Lower leg skin (tissue), 4 donors: ENCODE data around the gene PLEKHA4. TPM values are rescaled to one million over a fixed set of nuclear protein-coding genes. Genes with fewer than 3 reads are reported as not detected.
A peak's percentile ranks its signal among the peaks of the same experiment; 100 is the strongest.
"Not testable (repeated sequence)": the region's sequence is repeated elsewhere in the genome, so short reads cannot be mapped to it uniquely, and the experiment has no call there.

Experiments
- DNase-seq, 2 donors: peaks; one replicate each; pipeline ENCODE4 v3.0.0-alpha.2; 2019; ENCODE audit warnings: low spot score in 2 of 2
- H3K4me3 ChIP-seq: fragments of 200-600 bp; sonication (generic); 2 replicates; pipeline ENCODE4 v1.5.1; 2017; ENCODE audit warnings: mild to moderate bottlenecking, low read depth; ENCODE audit not compliant: poor library complexity, severe bottlenecking
- POLR2A ChIP-seq, 2 donors: fragments of 450-650 bp; IDR thresholded peaks; one replicate each; pipeline ENCODE4 v1.6.1; 2016 to 2017; ENCODE audit warnings: antibody characterized with exemption in 2 of 2, mild to moderate bottlenecking in 1 of 2, moderate library complexity in 1 of 2
- WGBS, 2 donors: methylation state at CpG; one replicate each; pipeline ENCODE4 v1.1.5; 2018; 5-methylcytosine and 5-hydroxymethylcytosine counted together
- intact Hi-C: fragments of 100-400 bp; cut with DNase I; formaldehyde crosslinking; loops from one replicate; pipeline ENCODE4 v1.15.0; 2023; ENCODE audit warnings: low total_unique reads
- total RNA-seq, 4 donors: library from RNA; depleted of rRNA; stranded (reverse); fragments of >200 nt; gene quantifications; one replicate each; pipeline ENCODE4 v1.1.0, GENCODE V29; 2016
- TF ChIP-seq, protein P1 (sequence below), 3 donors: fragments of 450-650 bp; IDR thresholded peaks; one replicate each; pipeline ENCODE4 v1.5.1; 2016; ENCODE audit warnings: antibody characterized with exemption in 3 of 3, mild to moderate bottlenecking in 3 of 3, moderate library complexity in 2 of 3

Gene PLEKHA4
- total RNA-seq, 4 donors from 2014 or later = 2.9 to 7.2 (median 6.3) TPM

DNA sequence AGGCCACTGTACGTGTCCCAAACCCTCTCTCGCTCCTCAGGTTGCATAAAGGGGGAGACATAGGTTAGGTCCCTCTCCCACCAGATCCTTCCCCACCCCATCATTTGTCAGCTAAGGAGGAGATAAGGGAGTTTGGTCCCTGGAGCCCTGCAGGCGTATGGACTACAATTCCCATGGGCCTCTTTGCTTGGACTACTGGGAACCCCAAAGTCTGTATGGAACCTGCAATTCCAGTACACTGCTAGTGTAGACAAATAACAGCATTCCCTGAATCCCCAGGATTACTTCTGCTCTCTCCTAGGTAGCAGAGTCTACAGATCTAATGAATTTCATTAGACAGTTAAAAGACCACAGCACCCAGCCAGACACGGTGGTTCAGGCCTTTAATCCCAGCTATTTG is 16.1 kb downstream of the PLEKHA4 start:
- WGBS, 2 donors = 91 to 95% methylated on average over 4 of the region's 4 CpGs
- no peak overlapping the region for H3K4me3 ChIP-seq
- intact Hi-C loops = no loop called here
- DNase-seq = no peak
- TF ChIP-seq, protein P1, sequence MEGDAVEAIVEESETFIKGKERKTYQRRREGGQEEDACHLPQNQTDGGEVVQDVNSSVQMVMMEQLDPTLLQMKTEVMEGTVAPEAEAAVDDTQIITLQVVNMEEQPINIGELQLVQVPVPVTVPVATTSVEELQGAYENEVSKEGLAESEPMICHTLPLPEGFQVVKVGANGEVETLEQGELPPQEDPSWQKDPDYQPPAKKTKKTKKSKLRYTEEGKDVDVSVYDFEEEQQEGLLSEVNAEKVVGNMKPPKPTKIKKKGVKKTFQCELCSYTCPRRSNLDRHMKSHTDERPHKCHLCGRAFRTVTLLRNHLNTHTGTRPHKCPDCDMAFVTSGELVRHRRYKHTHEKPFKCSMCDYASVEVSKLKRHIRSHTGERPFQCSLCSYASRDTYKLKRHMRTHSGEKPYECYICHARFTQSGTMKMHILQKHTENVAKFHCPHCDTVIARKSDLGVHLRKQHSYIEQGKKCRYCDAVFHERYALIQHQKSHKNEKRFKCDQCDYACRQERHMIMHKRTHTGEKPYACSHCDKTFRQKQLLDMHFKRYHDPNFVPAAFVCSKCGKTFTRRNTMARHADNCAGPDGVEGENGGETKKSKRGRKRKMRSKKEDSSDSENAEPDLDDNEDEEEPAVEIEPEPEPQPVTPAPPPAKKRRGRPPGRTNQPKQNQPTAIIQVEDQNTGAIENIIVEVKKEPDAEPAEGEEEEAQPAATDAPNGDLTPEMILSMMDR (IDR thresholded peaks at IDR 0.05) = no peak
- no peak for TF ChIP-seq POLR2A (IDR thresholded peaks at IDR 0.05)

DNA sequence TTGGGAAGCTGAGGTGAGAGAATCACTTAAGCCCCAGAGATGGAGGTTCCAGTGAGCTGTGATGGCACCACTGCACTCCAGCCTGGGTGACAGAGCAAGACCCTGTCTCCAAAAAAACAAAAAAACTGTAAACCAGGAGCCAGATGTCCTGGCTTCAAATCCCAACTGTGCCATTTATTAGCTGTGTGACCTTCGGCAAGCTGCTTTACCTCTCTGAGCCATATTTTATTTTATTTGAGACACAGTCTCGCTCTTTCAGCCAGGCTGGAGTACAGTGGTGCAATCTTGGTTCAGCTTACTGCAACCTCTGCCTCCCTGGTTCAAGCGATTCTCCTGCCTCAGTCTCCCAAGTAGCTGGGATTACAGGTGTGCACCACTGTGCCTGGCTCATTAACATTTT is 21.8 kb downstream of the PLEKHA4 start:
- intact Hi-C loops, DNase-seq, H3K4me3 ChIP-seq: not testable (repeated sequence)
- WGBS, 2 donors = 92 to 97% methylated on average over 3 of the region's 3 CpGs

DNA sequence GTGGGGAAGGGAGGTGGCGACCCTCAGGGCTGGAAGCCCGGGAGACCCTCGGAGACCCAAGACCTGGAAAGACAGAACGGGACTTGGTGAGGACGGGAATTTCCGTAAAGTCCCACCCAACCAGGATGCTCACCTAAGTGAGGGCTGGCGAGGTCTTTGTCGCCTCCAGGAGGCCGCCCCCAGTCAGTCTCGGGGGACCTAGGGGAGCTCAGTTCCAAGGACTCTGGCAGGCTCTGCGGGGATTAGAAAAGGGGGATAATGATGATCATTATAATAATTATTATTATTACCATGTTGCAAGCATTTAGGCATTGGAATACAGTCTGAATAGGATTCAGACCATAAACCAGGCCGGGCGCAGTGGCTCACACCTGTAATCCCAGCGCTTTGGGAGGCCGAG is 23.0 kb downstream of the PLEKHA4 start:
- no peak for DNase-seq
- TF ChIP-seq, protein P1 (IDR thresholded peaks at IDR 0.05) = no peak
- TF ChIP-seq POLR2A (IDR thresholded peaks at IDR 0.05) = no peak
- WGBS, 2 donors = 91 to 93% methylated on average over 15 of the region's 15 CpGs
- no peak overlapping the region for H3K4me3 ChIP-seq
- intact Hi-C loops = no loop called here

DNA sequence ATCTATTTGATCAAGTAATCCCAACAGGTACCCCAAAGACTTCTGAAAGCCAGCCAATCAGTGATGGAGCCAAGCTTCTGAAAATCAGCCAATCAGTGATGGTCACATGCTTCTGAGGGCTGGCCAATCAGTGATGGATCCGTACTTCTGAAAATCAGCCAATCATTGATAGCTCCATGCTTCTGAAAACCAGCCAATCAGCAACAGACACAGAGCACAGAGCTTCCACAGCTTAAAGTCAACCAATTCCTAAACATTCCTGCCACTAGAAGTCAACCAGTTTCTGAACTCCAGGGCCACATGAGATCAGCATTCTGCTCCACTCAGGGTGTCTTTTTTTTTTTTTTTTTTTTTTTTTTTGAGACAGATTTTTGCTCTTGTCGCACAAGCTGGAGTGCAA is 23.9 kb downstream of the PLEKHA4 start:
- WGBS, 2 donors = 82 to 89% methylated on average over 2 of the region's 2 CpGs
- no peak for TF ChIP-seq POLR2A (IDR thresholded peaks at IDR 0.05)
- TF ChIP-seq, protein P1 (IDR thresholded peaks at IDR 0.05) = no peak
- H3K4me3 ChIP-seq = no peak overlapping the region
- intact Hi-C loops = no loop called here
- DNase-seq = no peak

DNA sequence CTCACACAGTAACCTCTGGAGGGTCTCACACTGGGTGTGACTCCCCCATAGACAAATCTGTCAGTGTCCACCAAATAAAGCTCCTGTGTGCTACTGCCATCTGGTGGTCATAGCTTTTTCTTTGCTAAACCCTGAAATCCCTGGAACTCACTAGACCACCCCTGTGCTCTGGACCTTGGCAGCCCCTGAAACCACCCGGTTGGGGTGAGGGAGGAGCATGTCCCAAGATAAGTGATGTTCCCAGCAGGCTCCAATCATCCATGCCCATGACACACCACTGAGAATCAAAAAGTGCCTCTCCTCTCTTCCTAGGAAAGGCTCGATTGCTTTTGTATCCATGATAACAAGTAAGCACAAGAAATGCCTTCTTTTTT is 25.6 kb downstream of the PLEKHA4 start:
- intact Hi-C loops = no loop called here
- peak in 1 of 2 donors; percentile 40 for DNase-seq
- 43 to 48% methylated on average over 2 of the region's 2 CpGs for WGBS, 2 donors

DNA sequence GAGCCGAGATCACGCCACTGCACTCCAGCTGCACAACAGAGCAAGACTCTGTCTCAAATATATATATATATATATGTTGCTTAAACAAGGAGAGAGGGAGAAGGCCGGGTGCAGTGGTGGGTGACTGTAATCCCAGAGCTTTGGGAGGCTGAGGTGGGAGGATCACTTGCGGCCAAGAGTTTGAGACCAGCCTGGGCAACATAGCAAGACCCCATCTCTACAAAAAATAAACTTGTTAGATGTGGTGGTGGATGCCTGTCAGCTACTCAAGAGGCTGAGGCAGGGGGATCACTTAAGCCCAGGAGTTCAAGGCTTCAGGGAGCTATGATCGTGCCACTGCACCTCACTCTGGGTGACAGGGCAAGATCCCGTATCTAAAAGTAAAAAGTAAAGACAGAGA is 26.8 kb downstream of the PLEKHA4 start:
- no peak for TF ChIP-seq POLR2A (IDR thresholded peaks at IDR 0.05)
- TF ChIP-seq, protein P1 (IDR thresholded peaks at IDR 0.05) = no peak
- intact Hi-C loops = no loop called here
- no peak for DNase-seq
- H3K4me3 ChIP-seq = no peak overlapping the region
- WGBS, 2 donors = 89 to 97% methylated on average over 6 of the region's 6 CpGs

More for the DNA sequence above, 25.6 kb downstream of the PLEKHA4 start:
- TF ChIP-seq, protein P1 (IDR thresholded peaks at IDR 0.05) = peak in 1 of 3 donors; percentile 39
- TF ChIP-seq POLR2A (IDR thresholded peaks at IDR 0.05) = no peak
- H3K4me3 ChIP-seq = no peak overlapping the region
